ENCODE data around the gene PDE5A. TPM values are rescaled to one million over a fixed set of nuclear protein-coding genes. Genes with fewer than 3 reads are reported as not detected.
"Not testable (repeated sequence)": the region's sequence is repeated elsewhere in the genome, so short reads cannot be mapped to it uniquely, and the experiment has no call there.

Gene PDE5A
- total and polyA plus RNA-seq, 2 experiments from 2014 or later = 8.0 to 13.8 TPM

DNA sequence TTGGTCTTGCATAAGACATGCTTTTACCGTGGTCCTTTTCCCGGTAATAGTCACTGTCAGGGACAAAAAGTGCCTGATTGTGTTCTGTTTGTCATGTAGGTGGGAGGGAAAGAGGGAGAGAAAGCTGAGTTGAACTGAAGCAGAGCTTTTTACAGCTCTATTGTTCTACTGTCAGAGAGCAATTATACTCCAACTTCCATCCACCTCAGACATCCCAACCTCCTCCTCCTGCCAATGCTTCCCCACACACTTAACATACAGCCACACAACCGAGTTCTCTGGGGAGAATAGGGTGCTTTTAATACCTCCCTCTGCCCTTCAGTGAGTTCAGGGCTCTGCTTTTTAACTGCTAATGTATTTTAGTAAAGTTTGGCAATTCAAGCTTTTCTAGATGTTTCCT, 159.6 kb downstream of the PDE5A start:
- H3K9me2 ChIP-seq (ENCODE audit: insufficient read depth); H3K79me2 ChIP-seq (ENCODE audit: insufficient read depth); H3K36me3 ChIP-seq (ENCODE audit: low read depth); H4K20me1 ChIP-seq (ENCODE audit: insufficient read depth); H3K4me2 ChIP-seq (ENCODE audit: unreplicated experiment); H3K4me3 ChIP-seq; DNase-seq; in situ Hi-C loops (cut with MboI); H2AFZ ChIP-seq; H3K9me3 ChIP-seq (ENCODE audit: low read depth); H3K27me3 ChIP-seq (replicated peaks; ENCODE audit: insufficient read depth); H3K27ac ChIP-seq; H3K9ac ChIP-seq; H3K4me1 ChIP-seq (ENCODE audit: insufficient read depth); H3F3A ChIP-seq (ENCODE audit: insufficient read depth): not testable (repeated sequence)
- 97 to 98% methylated on average over 3 of the region's 3 CpGs for WGBS, 2 experiments (ENCODE audit: low coverage in 1 of 2, low lambda C conversion rate in 2 of 2, missing lambda C conversion rate in 2 of 2)

DNA sequence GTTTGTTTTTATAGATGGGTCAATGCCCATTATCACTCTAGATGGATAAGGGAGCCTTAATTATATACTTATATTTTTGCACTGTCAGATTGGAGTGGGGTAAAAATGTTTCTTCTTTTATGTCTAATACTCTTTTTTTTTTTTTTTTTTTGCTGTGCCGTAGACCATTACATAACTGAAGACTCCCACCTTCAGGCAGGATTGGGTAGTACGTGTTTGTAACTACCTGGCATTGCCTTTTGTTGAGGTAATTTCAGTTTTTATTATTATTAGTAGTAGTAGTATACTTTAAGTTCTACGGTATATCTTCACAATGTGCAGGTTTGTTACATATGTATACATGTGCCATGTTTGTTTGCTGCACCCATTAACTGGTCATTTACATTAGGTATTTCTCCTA, 165.9 kb downstream of the PDE5A start:
- H2AFZ ChIP-seq; H3K9ac ChIP-seq; H3K79me2 ChIP-seq (ENCODE audit: insufficient read depth); H3K27ac ChIP-seq; H3K4me2 ChIP-seq (ENCODE audit: unreplicated experiment); H4K20me1 ChIP-seq (ENCODE audit: insufficient read depth); H3K4me1 ChIP-seq (ENCODE audit: insufficient read depth); H3K4me3 ChIP-seq; H3F3A ChIP-seq (ENCODE audit: insufficient read depth); H3K27me3 ChIP-seq (replicated peaks; ENCODE audit: insufficient read depth); H3K9me3 ChIP-seq (ENCODE audit: low read depth); H3K9me2 ChIP-seq (ENCODE audit: insufficient read depth); in situ Hi-C loops (cut with MboI): not testable (repeated sequence)
- 84 to 92% methylated on average over 3 of the region's 3 CpGs for whole genome bisulfite sequencing, 2 experiments (ENCODE audit: low coverage in 1 of 2, low lambda C conversion rate in 2 of 2, missing lambda C conversion rate in 2 of 2)
- peak; percentile 29 for DNase-seq
- peaks cover 15% of the 10 kb centered on the region; the same call in 1 of the 2 replicates for H3K36me3 ChIP-seq (ENCODE audit: low read depth)

DNA sequence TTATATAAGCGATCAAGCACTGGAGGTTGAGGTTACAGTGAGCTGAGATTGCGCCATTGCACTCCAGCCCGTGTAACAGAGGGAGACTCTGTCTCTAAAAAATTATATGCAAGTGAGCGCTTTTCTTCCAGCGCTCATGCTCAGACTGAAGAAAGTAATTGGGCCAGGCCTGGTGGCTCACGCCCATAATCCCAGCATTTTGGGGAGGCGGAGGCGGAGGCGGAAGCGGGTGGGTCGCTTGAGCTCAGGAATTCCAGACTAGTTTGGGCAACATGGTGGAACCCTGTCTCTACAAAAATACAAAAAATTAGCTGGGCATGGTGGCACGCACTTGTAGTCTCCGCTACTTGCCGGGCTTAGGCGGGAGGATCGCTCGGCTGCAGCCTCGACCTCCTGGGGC, 172.9 kb downstream of the PDE5A start:
- 60% methylated on average over 18 of the region's 18 CpGs for WGBS, 2 experiments (ENCODE audit: low coverage in 1 of 2, low lambda C conversion rate in 2 of 2, missing lambda C conversion rate in 2 of 2)
- peak overlapping the region; percentile 42 for H3K4me2 ChIP-seq (ENCODE audit: unreplicated experiment)
- H3K9ac ChIP-seq = peak overlapping the region; percentile 98
- H3K27me3 ChIP-seq (replicated peaks; ENCODE audit: insufficient read depth); in situ Hi-C loops (cut with MboI); H3K27ac ChIP-seq; H3K9me3 ChIP-seq (ENCODE audit: low read depth); H3K4me1 ChIP-seq (ENCODE audit: insufficient read depth); H3F3A ChIP-seq (ENCODE audit: insufficient read depth); H3K36me3 ChIP-seq (ENCODE audit: low read depth); H3K9me2 ChIP-seq (ENCODE audit: insufficient read depth); H4K20me1 ChIP-seq (ENCODE audit: insufficient read depth): not testable (repeated sequence)
- peak overlapping the region; percentile 46; the same call in 1 of the 2 replicates for H2AFZ ChIP-seq
- H3K79me2 ChIP-seq (ENCODE audit: insufficient read depth) = peaks cover 30% of the 10 kb centered on the region
- peak; percentile 17 for DNase-seq
- peak overlapping the region; percentile 81 for H3K4me3 ChIP-seq

DNA sequence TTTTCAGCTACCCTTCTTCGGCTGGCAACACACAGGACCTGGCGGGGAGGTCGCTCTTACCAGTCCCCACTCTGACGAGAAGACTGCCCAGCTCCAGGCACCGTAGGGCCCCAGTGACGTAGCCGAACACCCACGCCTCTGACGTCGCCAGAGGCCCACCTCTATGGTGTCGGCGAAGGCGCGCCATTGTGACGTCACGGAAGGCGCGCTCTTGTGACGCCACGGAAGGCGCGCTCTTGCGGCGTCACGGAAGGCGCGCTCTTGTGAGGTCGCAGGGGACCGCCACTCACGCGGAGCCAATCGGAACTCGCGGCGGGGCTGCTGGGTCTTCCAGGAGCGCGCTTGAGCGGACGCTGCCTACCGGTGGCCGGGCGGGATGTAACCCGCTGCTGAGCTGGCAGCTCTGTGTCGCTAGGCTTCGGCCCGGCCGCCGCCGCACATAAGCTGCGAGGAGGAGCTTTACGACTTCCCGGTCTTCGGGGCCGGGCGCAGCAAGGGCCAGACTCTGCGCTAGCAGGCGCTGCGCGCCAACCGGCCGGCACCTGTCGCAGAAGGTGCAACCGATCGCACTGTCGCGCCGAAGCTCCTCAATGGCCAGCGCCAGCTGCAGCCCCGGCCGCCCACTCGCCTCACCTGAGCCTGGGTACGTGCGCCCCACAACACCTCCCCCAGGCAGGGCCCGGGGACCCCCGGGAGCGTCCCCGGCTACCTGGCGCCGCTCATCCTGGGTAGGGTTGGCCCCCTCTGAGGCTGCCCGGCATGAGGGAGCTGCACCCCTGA, 173.9 kb downstream of the PDE5A start:
- H3K27me3 ChIP-seq (replicated peaks; ENCODE audit: insufficient read depth); H3F3A ChIP-seq (ENCODE audit: insufficient read depth); H3K9me3 ChIP-seq (ENCODE audit: low read depth); in situ Hi-C loops (cut with MboI); H3K36me3 ChIP-seq (ENCODE audit: low read depth); H3K9me2 ChIP-seq (ENCODE audit: insufficient read depth); H4K20me1 ChIP-seq (ENCODE audit: insufficient read depth); H3K4me1 ChIP-seq (ENCODE audit: insufficient read depth): not testable (repeated sequence)
- WGBS, 2 experiments (ENCODE audit: low coverage in 1 of 2, low lambda C conversion rate in 2 of 2, missing lambda C conversion rate in 2 of 2) = 0 to 2% methylated on average over 68 to 70 of the region's 80 CpGs
- Histone ChIP-seq H2AFZ (peak overlapping the region; percentile 85), H3K4me2 (ENCODE audit: unreplicated experiment) (peak overlapping the region; percentile 88), H3K79me2 (ENCODE audit: insufficient read depth) (peaks cover 26% of the 10 kb centered on the region), H3K4me3 (peak overlapping the region; percentile 81), H3K27ac (peak overlapping the region; percentile 95), H3K9ac (peak overlapping the region; percentile 98)
- peak; percentile 96 for DNase-seq

DNA sequence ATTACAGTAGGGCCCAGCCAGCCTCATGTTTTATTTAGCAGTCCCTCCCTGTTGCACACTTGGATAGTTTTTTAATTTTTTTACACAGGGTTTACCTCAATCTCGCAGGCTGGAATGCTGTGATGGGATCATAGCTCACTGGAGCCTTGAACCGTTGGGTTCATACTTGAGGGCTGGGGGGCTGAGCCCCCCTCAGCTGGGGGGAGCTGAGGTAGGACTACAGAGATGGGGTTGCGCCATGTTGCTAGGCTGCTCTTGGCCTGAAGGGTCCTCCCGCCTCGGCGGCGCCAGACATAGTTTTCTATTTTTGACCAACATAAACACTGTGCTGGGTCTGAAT, 174.5 kb downstream of the PDE5A start:
- Histone ChIP-seq H3K4me2 (ENCODE audit: unreplicated experiment) (peak overlapping the region; percentile 88), H3K27ac (peak overlapping the region; percentile 95), H3K4me3 (peak overlapping the region; percentile 81), H2AFZ (peak overlapping the region; percentile 68), H3K79me2 (ENCODE audit: insufficient read depth) (peaks cover 26% of the 10 kb centered on the region), H3K9ac (peak overlapping the region; percentile 98)
- H3K36me3 ChIP-seq (ENCODE audit: low read depth); H4K20me1 ChIP-seq (ENCODE audit: insufficient read depth); H3K9me2 ChIP-seq (ENCODE audit: insufficient read depth); H3K4me1 ChIP-seq (ENCODE audit: insufficient read depth); H3F3A ChIP-seq (ENCODE audit: insufficient read depth); H3K9me3 ChIP-seq (ENCODE audit: low read depth); DNase-seq; in situ Hi-C loops (cut with MboI); H3K27me3 ChIP-seq (replicated peaks; ENCODE audit: insufficient read depth): not testable (repeated sequence)
- WGBS, 2 experiments (ENCODE audit: low coverage in 1 of 2, low lambda C conversion rate in 2 of 2, missing lambda C conversion rate in 2 of 2) = 4% methylated on average over 7 of the region's 7 CpGs

DNA sequence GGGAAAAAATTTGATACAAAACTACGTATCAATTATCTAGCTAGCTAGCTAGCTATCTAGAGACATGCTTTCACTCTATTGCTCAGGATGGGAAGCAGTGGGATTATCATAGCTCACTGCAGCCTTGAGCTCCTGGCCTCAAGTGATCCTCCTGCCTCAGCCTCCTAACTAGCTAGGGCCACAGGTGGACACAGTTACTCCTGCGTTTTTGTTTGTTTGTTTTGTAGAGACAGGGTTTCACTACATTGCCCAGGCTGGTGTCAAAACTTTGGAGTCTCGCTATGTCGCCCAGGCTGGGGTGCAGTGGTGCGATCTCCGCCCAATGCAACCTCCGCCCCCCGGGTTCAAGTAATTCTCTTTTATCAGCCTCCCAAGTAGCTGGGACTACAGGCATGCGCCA, 175.3 kb downstream of the PDE5A start:
- H3K9me3 ChIP-seq (ENCODE audit: low read depth); H3K27ac ChIP-seq; H3K4me3 ChIP-seq; DNase-seq; in situ Hi-C loops (cut with MboI); H3K9me2 ChIP-seq (ENCODE audit: insufficient read depth); H3F3A ChIP-seq (ENCODE audit: insufficient read depth); H3K27me3 ChIP-seq (replicated peaks; ENCODE audit: insufficient read depth); H2AFZ ChIP-seq; H3K36me3 ChIP-seq (ENCODE audit: low read depth); H3K4me1 ChIP-seq (ENCODE audit: insufficient read depth); H3K9ac ChIP-seq; H4K20me1 ChIP-seq (ENCODE audit: insufficient read depth); H3K4me2 ChIP-seq (ENCODE audit: unreplicated experiment): not testable (repeated sequence)
- H3K79me2 ChIP-seq (ENCODE audit: insufficient read depth) = peaks cover 25% of the 10 kb centered on the region
- 97 to 99% methylated on average over 9 of the region's 9 CpGs for WGBS, 2 experiments (ENCODE audit: low coverage in 1 of 2, low lambda C conversion rate in 2 of 2, missing lambda C conversion rate in 2 of 2)

DNA sequence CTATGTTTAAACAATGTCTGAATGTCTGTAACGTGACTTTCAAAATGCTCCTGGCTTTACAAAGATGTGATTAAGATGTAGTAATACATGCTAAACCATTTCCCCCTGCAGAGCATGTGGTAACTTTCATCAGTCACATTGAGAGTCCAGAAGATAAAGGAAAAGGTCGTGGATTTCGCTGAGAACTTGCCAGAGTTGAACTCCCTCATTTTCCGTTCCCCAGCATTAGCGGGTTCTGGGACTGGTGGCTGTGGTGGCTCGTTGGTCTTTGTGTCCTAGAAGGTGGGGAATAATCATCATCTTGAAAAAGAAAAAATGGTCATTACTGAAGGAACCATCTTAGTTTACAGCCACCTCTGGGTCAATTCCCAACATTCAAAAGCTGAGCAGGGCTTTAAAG, 178.8 kb downstream of the PDE5A start:
- H3F3A ChIP-seq (ENCODE audit: insufficient read depth); H3K4me1 ChIP-seq (ENCODE audit: insufficient read depth); DNase-seq; H3K36me3 ChIP-seq (ENCODE audit: low read depth); H3K9me3 ChIP-seq (ENCODE audit: low read depth); H3K9me2 ChIP-seq (ENCODE audit: insufficient read depth); H3K4me2 ChIP-seq (ENCODE audit: unreplicated experiment); H3K9ac ChIP-seq; H3K79me2 ChIP-seq (ENCODE audit: insufficient read depth); H3K27ac ChIP-seq; H2AFZ ChIP-seq; H3K4me3 ChIP-seq; H4K20me1 ChIP-seq (ENCODE audit: insufficient read depth); in situ Hi-C loops (cut with MboI); H3K27me3 ChIP-seq (replicated peaks; ENCODE audit: insufficient read depth): not testable (repeated sequence)
- 71 to 75% methylated on average over 6 of the region's 6 CpGs for WGBS, 2 experiments (ENCODE audit: low coverage in 1 of 2, low lambda C conversion rate in 2 of 2, missing lambda C conversion rate in 2 of 2)

All from GM23248 (cell line).